Stromal cell of bone marrow (primary cell): ENCODE data around the gene RAB3GAP1.

Experiments used
- DNase-seq: peaks from one replicate; pipeline ENCODE4 v3.0.0-alpha.2; 2012; ENCODE audit warnings: low read depth

The RAB3GAP1 gene

DNA sequence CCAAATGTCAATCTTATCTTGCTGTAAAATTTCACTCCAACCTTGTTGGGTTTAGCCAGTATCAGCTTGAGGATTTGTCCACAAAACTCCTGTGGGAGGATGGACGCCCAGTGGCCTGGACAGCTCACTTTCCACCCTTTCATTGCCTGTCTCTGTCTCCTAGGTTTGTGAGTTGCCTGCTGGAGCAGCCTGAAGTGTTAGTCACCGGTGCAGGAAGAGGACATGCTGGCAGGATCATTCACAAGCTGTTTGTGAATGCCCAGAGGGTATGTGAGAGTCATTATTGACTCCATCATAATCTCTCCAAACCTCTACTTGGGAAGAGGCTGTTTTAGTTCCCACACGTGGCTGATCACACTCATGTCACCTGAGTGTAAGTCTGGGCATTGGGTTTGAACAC is 112.3 kb downstream of the RAB3GAP1 start:
- DNase-seq: peak; percentile 47

DNA sequence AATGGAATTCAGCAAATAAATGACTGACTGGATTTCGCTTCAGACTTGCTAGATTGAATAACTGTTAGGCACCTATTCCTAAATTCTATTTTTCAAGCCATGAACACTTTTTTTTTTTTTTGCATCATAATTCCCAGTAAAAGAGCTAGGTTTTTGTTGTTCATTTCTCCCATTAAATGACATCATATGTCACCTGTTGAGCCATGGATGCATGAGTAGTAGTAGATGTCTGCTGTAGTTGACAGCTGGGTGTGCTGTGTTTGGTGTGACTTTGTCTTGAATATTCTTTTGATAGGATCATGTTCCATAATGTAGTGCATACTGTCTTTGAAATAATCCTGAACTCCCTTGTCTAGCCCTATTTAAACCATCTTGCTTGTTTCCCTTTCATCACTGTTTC is 115.2 kb downstream of the RAB3GAP1 start:
- no peak for DNase-seq

DNA sequence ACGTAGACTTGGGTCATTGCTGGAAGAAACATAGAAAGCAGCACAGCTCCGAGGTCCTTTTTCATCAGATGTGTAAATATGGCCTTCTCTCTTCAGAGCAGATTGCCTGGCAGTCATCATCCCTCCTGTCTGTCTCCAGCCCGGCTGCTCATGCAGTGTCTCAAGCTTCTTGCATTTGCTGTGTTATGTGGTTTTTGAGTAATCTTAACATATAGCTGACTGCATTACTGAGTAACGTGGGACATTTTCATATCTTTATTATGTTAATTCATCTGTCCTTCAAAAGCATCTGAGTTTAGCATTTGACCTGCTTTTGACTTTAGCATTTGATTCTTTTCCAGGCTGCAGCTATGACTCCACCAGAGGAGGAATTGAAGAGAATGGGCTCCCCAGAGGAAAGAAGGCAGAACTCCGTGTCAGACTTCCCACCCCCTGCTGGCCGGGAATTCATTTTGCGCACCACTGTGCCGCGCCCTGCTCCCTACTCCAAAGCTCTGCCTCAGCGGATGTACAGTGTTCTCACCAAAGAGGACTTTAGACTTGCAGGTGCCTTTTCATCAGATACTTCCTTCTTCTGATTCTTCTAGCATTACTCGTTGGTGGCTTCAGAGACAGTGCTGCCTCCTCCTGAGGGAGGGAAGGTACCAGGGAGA is 116.2 kb downstream of the RAB3GAP1 start:
- no peak for DNase-seq

DNA sequence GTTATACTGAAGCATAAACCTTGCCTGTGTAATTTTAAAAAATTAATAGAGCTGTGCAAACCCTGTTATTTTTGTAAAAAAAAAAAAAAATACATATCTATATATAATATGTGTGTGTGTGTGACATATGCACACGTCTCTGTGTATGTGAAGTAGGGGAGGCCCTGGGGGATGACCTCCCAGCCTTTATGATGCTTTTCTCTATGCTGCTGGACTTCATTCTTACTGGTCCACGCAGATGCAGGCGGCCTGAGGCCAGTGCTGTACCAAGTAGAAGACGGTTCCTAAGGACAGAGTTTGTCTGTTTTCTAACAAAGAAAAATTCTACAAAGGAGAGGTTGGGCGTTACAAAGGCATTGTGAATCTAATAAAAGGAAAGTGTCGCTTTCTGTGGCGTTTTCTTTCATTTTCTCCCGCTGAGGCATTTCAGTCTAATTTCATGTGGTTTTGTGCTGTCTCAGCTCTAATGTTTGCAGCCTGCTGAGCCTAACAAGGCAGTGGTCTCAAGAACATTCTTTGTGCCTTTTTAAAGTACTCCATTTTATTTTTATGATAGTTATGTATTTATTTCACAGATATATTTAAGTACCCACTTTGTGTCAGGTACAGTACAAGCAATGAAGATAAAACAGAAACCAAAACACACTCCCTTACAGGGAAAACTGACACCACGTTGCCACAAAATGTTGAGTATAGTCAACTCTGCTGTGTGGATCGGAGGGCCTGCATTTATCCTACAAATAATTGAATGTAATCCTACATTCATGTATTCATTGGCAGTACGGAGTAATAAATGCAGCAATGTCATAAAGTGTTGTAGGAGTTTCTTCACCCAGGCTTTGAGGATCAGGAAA is 118.0 kb downstream of the RAB3GAP1 start:
- no peak for DNase-seq

DNA sequence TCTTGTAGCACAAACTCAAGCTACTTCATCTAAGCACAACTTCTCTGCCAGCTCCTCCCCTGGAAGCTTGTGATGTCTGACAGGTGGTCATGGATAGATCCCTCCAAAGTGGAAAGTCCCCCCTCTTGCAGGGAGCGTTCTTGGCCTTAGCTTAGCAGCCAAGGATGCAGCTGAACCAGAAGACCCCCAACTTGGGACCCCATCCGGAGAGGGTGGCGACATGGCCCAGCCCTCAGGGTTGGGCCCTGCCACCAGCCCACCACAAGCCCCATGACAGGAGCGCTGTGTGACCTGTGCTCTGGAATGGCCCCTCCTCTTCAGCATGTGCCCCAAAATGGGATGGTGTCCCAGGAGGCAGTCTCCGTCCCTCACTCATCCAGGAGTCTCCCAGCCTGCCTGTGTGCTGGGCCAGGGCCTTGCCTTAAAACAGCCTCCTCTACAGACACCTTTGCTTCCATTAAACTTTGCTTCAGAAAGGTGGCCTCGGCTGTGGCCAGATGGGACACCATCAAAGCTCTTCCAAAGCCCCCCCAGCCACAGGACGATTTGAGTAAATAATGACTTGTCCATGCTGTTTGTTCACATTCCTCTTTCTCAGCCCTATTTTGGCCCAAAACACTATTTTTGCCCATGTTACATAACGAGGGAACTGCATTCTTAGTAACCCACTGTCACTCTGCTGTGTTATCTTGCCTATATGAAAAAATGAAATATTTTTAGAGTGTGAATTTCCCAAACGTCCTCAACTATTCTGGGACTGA is 122.1 kb downstream of the RAB3GAP1 start:
- no peak for DNase-seq

DNA sequence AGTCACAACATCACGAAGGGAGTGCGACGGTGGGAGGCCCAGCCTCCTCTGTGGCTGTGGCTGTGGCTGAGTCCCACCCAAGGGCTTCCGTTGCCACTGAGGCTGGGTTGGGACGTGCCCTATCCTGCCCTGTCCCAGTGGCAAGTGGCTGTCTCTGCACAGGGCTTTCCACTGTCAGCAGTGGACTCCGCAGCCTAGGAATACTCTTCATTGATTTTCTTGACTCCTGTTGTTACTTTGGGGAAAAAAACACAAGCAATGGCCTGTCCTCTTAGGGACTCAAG is 122.7 kb downstream of the RAB3GAP1 start:
- DNase-seq: no peak

DNA sequence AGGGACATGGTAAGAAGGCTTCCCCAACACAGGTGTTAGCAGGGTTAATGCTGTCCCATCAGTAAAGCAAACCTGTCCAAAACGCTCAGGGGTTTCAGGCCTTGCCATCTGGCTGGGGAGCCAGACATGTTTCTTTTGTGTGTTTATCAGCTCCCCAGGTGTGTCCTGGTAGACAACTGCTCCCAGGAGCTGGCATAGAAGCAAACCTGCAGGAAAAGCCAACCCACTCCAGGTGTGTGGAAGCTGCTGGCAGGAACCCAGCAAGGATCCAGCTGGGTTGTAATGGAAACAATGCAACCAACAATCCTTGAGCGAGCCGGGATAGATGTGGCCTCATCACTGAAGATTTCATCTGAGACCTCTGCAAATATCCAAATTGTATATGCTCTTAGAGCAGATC is 123.1 kb downstream of the RAB3GAP1 start:
- DNase-seq: no peak

DNA sequence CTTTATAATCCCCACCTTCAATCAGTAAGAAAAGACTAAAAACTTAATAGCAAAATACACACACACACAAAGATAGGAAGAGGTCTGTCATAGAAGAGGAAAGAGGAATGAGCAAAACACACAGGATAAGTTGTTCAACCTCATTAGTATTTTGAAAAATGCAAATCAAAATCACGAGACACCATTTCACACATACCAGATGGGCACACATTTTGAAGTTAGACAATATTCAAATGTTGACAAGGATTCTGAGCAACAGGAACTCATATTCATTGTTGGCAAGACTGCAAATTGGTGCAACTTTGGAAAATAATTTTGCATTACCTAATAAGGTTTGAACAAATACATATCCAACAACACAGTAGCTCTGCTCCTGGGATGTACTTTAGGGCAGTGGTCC is 127.6 kb downstream of the RAB3GAP1 start:
- no peak for DNase-seq

DNA sequence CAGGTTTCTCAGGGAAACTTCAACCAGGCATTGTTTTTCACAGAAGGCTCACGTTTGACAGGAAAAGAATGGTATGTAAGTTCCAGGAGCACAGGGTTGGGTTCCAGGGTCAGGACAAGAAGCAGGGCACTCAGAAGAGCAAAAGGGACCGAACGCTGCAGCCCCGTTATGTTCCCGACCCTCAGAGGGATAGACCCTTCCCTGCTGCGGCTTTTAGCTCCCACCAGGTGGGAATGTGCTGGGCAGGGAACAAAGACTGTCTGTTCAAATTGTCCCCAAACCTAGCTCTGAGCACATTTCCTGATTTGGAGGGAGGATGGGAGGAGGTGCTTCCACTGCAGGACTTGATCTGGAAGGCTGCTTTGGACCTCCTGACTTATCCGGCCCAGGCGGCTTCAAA is 130.1 kb downstream of the RAB3GAP1 start:
- no peak for DNase-seq

DNA sequence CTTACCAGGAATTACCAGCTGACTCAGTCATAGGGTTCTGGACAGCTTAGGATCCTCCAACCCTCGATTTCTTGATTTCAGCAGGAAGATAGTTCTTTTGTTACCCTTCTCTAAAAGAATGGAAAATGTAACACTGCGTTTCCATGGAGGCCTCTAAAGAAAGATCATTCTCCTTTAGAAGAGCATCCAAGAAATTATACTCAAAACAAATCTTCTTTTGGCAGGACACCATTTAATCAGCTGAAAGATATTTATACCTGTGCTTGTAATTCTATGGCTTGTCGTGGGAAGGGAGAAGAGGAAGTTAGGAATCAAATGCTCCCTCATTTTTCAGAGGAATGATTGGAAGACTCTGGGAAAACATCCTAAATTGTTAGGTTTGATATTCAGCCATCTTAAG is 130.5 kb downstream of the RAB3GAP1 start:
- DNase-seq: no peak

DNA sequence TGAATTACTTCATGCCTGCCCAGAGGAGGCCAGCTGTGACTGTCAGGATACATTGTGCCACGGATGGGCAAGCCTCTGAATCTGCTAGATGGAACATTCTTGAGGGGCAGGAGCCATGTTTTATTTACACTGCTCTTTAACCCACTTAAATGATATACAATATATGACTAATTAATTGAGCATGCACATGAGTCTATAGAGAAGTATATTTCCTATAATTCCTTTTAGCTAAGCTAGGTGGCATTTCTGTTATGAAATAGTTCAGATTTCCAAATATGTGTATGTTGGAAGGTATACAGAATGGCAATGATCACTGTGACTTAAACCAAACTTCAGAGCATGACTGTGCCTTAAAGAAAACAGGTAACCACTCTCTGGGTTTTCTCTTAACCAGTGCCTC is 131.7 kb downstream of the RAB3GAP1 start:
- DNase-seq: no peak

DNA sequence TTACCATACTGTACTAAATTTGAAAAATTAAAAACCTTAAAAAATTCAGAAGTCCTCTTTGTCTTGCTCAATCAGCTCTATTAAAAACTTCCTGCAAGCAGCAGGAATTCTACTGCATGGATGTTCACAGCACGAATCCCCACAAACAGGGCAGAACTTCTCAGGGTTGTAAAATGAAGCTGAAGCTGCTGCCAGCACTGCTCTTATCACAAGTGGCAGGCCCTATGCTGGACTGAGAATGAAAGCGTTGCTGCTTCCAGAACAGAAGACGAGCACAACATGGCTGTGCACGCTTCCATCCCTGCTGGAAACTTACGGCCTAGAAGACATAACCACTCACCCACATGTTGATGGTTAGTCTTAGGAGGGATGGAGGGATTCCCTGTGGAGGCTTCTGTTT is 134.0 kb downstream of the RAB3GAP1 start:
- DNase-seq: no peak

DNA sequence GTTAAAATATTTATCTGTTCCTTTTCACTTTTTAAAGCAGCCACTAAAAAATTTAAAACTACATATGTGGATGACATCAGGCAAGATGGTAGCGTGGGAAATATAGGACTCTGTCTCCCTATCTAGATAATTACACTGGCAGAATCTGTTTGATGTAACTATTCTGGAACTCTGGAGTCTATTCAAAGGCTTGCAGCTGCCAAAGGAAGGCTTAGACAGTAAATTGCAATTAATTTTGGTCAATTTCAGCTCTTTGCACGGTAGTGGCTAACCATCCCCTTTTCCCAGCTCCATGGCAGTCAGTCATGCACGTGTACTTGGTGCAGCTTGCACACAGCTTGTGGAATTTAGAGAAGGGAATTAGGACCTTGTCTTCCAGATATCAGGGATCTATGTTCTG is 135.2 kb downstream of the RAB3GAP1 start:
- no peak for DNase-seq

DNA sequence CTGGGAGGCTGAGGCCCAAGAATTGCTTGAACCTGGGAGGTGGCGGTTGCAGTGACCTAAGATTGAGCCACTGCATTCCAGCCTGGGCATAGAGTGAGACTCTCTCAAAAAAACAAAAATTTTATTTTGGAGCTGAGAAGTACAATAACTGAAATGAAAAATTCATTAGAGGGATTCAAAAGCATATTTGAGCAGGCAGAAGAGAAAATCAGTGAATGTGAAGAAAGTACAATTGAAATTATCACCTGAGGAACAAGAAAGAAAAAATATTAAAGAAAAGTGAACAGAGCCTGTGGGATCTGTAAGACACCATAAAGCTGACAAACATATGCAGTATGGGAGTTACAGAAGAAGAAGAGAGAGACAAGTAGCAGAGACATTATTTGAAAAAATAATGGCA is 137.1 kb downstream of the RAB3GAP1 start:
- no peak for DNase-seq

DNA sequence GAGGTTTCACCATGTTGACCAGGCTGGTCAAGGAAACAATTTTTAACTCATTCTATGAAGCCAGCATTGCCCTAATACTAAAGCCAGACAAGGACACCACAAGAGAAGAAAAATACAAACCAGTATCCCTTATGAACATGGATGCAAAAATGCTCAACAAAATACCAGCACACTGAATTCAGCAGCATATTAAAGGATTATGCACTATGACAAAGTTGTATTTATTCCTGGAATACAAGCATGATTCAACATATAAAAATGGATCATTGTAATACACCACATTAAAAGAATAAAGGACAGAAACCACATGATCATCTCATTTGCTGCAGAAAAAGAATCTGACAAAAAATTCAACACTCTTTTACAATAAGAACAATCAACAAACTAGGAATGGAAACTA is 138.7 kb downstream of the RAB3GAP1 start:
- no peak for DNase-seq

DNA sequence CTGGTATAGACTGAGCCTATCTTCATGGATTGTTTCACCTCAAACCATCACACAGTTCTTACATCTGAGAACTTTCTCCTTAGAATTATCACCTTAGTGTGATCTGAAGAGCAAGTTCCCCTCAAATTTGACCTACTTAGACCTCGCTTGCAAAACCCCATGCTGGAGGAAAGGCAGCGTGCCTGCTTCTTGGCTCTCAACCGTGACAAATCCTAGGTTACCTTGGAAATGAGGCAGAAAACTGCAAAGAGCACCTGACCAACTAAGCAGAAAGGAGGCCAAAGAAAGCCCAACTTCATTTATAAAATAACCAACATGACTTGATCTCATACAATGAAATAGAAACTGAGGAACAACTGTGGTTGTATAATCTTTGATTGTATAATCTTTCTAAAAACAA is 146.4 kb downstream of the RAB3GAP1 start:
- no peak for DNase-seq

DNA sequence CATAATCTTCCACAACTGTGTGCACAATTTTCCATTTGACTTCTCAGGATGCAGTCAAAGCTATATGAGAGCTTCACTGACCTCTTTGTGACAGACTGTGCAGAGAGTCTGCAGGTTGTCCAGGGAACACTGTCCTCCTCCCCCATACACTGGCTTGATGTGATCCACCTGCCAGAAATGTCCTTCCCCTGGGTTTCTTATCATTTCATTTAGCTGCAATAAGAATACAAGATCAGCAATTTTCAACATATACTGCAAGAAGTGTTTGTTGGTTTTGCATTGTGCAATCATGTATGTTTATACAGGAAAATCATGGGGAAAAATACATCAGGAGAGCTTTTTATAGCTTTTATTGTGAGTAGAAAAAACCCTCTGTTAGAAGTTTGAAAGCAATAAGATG is 150.7 kb downstream of the RAB3GAP1 start:
- no peak for DNase-seq

DNA sequence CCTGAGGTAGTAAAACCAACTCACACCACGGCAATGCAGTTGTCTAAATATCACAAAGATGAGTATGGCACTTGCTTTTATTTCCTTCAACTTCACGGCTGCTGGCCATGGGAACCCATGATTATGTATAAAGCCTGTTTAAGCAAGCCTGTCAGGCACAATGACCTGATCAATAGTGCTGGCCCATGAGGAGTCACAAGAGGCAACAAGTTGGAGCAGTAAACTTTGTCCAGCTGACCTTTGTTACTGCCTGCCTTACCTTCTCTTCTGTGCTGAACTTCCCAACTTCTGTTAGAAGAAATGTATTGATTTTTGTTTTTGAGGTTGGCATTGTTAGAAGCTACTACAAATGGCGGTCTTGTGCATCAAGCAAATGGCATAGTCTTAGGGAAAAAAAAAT is 151.9 kb downstream of the RAB3GAP1 start:
- no peak for DNase-seq

DNA sequence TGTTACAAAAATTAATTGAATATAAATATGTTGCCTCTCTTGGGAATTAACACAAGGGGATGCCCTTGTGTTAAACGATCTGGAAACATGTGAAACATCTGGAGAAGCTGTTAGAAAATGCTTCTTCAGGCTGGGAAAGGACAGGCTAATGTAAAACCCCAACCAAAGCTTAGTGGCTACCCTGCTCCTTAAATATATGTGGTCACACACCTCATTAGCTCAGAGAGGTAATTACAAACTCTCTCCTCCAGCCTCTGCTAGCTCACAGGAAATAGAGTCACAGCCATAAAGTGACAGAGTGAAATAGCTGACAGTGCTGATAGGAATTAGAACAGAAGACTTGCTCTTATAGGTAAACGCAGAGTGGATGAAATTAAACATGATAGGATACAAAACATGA is 155.9 kb downstream of the RAB3GAP1 start:
- no peak for DNase-seq

DNA sequence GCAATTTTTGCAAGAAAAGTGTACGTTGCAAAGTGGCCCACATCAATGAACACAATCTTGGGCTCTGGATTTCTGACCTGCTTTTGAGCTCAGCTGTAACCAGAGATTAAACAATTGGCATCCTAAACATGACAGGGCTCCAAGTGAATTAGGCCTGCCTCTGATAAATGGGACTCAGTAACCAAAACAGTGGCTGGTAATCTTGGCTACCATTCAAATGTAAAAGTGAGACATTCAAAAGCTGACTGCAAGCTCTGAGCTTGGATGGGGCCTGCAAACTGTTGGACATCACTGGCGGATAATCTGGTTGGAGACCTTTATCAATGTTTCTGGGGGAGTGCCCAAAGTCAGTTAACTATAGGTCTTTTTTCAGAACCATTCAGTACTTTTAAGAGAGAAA is 160.7 kb downstream of the RAB3GAP1 start:
- DNase-seq: no peak

DNA sequence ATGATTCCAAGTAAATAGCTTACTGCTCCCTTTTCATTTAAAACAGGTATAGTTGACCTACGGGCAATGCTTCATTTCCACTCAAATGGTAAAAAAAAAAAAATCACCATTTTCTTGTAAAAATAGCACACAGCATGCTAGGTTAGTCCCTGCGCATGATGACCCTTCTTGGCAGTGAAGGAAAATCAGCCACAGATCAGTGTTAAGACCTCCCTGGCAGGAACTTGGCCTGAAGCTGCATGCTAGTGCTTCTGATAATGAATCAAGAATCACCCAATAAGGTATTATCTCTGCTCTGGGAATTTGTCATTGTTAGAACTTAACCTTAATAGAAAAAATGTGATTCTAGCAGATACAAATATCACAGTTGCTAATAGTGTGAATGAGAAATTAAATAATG is 166.3 kb downstream of the RAB3GAP1 start:
- DNase-seq: no peak

DNA sequence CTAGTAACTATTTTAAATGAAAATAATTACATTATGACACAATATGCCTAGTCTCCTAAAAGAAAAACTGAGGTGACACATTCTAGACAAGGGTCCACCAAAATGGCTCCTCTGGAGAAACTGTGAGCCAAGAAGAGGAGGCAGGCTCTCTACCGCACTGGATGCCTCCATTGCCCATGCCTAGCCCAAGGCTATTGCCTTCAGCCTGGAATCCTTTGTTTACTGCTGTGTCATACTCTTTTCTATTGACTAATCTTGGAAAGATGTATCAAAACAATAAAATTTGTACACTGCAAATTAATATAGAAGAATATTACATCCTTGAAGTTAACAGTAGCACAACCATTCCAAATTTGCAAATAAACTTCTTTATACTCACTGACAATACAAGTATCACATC is 167.1 kb downstream of the RAB3GAP1 start:
- DNase-seq: no peak
